COR-L47 (cell line): Measurements from ENCODE around the gene CAMK2B.

Source experiments
- DNase-seq: peaks from one replicate; lab custom pipeline; 2025; lab: John Stamatoyannopoulos, UW

The CAMK2B gene

GRCh38 chr7:44274623-44274975 is 50.8 kb downstream of the CAMK2B start:
- DNase-seq = no peak

DNA sequence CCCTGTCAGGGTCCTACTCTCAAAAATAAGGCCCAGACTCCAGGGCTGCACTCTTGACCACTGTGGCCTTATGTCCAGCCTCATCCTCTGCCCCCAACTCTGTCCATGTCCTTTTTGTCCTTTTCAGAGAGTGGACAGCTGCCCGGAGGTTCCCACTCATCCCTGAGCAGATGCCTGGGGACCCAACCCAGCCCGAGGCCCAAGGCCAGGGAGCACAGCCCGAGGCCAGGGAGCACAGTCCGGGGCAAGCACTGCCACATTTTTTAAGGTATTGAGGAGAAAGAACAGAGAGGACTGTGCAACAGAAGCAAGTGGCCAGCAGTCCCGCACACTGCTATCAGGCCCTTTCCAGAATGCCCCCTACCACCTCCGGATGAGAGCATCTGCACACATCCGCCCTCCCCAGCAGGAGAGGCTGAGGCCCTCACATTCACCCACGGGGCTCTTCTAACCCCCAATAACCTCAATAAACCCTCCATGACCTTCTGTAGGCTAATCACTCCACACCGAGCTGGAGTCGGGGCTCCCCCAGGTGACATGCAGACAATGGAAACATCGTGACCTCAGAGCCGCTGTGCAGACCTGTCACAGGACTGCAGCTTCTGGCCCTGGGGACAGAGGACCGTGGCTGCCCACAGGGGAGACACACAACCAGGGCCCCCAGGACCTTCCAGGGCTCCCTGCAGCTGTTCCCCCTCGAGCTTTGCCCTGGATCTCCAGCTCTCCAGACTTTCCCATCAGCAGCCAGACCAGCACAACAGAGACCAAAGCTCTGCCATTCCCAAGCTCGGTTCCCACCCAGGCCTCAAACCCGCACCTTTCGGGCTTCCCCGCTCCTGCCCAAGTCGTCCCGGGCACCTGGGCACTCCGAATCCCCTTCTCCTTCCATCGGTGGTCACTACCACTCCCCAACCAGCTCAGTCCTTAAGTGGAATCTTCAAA is 51.4 kb downstream of the CAMK2B start:
- no peak for DNase-seq

DNA sequence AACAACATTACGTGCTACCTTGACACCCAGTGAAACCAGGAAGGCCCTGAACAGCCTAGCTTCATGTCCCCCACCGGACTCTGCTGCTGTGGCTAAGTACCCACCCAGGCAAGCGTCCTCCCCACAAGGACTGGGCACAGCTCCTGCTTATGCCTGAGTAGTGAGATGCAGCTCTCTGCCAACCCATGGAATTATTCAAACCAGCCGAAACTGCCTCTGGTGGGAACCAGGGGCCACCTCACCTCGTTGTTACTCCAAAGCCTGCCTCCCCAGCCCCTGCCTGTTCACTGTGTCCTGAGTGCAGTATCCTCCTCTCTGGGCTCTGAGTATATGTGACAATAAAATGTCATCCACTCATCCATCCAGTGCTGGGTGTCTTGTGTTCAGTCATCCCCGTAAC is 52.4 kb downstream of the CAMK2B start:
- no peak for DNase-seq

DNA sequence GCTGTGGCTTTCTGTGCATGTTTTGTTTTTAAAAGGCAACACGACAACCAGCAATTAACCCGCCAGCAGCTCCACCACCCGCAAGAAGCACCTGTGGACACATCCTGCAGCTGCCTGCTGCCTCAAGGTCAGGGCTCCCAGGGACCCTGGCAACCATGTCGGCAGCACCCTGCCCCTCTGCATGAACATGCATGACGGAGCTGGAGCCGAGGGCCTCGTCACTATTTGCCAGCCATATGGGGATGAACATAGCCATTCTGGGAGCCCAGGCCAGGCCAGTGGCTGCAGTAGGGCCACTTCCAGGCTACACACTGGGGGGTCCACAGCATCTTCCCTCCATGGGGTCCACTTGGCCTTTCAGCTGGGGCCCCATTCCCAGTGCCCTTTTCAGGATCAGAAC is 52.9 kb downstream of the CAMK2B start:
- peak; percentile 30 for DNase-seq

DNA sequence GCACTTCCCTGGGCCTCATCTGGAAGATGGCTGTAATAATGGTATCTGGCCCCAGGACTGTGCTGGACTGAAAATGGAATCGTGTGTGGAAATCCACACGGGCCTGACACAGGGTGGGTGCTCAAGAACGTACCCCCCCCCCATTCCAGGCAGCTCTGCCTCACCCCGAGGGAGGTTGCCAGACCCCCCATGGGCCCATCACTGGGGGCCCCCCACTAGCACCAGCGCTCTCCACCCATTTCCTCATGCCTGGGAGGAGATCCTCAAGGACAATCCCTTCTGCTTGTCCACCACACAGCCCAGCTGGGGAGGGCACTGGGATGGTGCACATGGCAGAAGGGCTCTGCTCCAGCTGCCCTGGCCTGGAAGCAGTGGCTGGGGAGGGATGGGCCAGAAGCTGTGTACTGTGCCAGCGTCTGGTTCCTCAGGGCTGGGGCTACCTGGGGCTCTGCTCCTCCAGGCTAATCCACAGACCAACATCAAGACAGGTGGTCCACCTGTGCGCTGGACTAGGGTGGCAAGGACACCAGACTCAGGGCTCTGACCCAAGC is 55.4 kb downstream of the CAMK2B start:
- DNase-seq = no peak

- DNase-seq = no peak
Observed at GRCh38 chr7:44269417-44269816, 56.0 kb downstream of the CAMK2B start.

- DNase-seq = no peak
Observed at GRCh38 chr7:44268671-44269070, 56.7 kb downstream of the CAMK2B start.

DNA sequence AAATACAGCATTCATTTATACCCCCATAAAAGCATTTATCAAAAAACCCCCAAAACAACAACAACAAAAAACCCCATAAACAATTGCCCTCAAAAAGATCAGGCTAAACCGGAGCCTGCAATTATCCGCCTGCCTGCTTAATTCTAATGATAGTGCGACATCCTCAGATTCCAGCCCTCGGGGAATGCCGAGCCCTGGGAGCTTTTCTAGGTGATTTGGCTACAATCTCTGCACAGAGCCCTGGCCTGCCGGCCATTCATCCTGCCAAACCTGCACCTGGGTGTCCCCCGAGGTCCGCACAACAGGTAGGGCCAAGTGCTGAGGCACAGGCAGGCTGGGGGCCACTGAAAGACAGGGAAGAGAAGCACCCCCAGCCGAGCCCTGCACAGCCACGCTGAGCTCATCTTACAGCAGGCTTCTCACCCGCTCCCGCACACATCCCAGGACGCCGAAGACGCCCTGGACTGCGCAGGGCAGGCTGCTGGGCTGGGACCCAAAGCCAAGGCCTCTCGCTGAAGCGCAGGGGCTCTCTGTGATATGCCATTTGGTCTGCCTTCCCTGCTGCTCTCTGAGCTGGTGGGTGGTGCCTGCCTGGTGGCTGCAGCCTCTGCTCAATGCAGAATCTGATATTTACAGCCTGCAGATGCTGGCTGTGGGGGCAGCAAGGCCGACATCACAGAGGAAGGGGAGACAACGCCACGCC is 57.5 kb downstream of the CAMK2B start:
- DNase-seq = peak; percentile 28

DNA sequence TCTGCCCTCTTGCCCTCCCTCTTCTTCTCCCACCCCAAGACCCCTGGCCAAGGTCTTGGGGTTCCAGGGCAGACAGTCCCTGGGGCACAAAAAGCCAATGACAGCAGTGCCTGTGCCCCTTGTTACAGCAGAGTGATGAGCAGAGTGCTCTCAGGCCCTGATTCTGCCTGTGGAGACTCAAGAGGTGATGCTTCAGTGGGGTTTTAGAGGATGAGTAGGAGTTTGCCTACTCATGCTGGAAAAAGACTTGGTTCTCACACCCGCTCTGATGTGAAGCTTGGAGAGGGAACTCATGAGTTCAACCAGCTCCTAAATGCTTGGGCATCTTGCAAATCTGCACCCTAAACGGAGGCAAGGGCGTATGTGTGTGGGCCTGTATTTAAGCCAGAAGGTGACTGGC is 58.2 kb downstream of the CAMK2B start:
- DNase-seq = no peak

GRCh38 chr7:44266526-44266925 is 58.9 kb downstream of the CAMK2B start:
- no peak for DNase-seq

DNA sequence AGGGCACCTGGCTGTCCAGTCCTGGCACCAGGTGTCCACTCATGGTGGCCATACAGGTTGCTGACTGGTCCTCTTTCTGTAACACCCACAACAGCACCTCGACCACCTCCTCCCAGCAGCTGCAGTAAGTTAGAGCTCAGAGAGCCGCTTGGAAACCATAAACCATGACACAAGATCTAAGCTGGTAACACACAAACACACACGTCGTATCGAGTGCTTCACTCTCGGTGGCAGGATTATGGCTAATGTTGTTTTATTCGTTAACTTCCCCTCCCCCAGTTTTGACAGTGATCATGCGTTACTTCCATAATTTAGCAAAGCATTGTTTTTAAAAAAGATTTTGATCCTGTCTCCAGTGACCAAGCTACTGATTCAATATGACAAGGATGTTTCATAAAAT is 59.7 kb downstream of the CAMK2B start:
- DNase-seq = no peak

DNA sequence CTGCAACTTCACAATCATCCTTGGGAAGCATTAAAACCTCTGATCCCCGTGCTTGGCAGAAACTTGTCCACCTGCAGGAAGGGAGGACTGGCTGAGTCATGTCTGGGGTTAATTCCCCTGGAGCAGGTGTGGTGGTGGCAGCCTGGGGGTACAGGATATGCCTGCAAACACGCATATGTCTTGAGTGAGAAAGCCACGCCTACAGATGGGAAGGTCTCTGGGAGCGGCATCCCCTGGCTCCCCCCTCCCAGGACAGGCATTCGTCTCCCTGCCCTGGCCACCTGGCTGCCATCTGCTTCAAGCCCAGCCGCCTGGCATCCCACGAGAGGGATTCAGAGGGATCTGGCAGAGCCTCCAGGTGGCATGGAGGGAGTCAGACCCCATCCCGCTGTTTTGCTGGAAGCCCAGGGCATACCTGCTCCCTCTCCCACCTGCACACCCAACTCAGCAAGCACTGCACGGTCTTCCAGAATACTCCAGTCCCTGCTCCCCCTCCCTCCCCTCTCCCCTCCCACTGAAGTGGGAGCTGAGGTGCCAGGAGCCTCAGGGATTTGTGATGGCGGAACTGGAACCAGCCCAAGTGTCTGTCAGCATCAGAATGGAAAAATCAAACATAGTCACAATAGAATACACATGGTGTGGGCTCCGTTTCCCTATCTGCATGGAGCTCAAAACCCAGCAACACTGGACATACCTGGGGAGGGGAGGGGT is 61.0 kb downstream of the CAMK2B start:
- peak; percentile 91 for DNase-seq

DNA sequence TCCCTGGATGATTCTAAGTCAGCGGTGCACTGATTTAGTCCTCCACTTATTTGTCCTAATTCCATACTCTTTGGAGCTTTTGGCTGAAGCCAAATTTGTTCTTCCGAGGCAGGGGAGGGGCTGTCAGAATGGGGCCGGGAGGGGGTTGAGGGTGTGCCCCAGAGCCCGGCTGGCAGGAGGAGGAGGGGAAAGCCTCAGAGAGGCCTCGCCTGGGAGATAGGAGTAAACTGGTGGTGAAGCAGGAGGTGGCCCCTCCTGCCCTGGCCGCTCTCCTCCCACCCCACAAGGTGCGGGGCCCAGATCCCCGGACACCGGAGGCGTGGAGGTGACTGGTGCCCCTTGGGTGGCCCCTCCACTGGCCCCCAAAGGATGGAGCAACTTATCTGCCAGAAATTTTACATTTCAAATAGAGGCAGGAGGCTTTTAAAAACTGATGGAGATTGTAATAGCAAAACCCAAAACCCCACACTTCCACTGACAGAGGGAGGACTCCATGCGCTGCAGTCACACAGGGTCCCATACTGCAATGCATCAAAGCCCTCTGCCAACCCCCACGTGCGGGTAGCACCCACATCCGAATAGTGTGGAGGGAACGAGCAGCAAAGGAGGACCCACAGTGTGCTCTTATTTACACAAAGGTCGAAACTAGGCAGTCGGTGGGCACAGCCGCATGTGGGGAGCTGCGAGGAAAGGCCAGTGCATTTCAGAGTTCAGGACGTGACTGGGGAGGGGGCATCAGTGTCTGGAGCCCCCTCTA is 61.9 kb downstream of the CAMK2B start:
- DNase-seq = no peak

DNA sequence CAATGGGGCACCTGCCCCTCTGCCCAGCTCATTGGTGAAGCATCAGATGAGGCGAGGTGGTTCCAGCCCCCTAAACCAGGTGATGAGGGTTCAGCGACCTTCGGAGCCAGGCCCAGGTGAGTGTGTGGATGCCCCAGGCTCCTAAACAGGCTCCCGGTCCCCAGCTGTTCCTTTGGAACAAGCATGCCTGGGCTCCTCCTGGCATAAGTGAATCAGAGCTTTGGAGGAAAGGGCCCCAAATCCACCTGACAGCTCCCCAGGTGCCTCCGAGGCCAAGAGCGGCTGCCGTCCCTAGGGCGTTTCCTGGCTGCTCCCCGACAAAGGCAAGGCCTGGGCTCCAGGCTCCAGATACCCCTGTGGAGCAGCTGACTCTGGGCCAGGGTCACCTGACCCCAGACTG is 63.4 kb downstream of the CAMK2B start:
- no peak for DNase-seq

DNA sequence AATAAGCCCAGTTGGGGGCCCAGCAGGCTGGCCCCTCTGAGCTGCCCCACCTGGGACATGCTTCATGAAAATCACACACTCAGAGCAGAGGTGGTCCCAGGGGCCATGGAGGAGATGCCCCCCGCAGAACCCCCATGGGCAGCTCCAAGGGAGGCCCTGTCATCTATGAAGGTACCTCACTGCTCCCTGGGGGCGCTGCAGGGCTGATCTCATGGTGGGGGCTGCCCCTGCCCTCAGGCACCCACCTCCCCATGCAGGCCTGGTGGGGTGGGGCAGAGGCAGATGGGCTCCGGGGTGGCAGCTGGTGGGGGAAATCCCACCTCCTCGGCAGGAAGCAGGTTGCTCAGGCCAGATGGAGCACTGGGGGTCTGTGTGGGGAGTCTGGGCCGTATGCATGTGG is 64.2 kb downstream of the CAMK2B start:
- DNase-seq = no peak

DNA sequence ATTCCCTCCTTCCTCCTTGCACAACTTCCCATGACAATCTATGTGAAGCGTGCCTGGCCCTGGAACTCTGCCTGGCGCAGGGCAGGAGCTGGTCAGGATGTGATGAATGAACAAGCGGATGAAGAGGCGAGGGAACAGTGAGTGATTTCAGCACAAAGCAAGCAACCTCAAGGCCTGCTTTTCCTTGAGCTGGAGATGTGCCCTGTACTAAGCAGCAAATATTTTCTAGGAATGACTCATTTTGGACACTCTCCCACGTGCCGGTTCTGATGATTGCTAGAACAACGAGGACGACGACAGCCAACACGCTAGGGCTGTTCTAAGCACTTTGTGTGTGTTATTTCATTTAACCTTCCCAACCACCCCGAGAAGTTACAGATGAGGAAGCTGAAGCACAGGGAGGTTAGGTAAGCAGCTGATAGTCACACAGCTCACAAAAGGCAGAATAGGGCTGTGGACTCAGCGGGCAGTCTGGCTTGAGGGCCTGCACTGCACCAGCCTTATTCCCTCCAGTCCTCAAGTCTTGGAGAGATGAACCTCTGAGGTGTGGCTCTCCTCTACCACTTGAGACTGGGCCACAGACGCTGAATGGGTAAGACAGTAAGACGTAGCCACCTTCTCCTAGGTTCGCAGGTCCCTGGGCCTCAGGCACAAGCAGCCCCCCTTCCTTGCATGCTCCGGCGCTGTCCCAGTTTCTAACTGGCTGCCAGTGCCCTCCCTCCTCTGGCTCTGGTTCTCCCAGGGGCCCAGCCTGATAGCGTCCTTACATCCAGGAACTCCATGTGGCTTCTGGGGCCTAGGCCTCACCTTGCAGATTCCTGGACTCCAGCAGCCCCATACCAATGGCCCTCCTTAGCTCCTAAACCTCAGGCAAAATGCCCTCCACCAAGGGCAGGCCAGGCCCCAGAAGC is 65.6 kb downstream of the CAMK2B start:
- DNase-seq = no peak

GRCh38 chr7:44258865-44259546 is 66.4 kb downstream of the CAMK2B start:
- DNase-seq = no peak

DNA sequence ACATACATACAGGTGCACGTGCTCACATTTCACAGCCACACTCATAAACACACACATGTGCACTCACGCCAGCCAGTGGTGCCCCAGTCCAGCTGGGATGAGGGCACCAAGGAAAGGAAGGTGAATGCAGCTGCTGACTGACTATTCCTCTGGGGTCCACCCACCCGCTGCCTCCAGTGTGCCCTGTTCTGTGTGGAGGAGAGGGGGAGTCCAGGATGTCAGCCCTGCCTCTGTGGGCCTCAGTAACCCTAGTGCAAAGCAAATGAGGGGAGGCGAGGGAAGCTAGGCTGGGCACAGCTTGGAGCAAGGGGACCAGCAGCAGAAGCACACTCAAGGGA is 67.0 kb downstream of the CAMK2B start:
- DNase-seq = no peak

DNA sequence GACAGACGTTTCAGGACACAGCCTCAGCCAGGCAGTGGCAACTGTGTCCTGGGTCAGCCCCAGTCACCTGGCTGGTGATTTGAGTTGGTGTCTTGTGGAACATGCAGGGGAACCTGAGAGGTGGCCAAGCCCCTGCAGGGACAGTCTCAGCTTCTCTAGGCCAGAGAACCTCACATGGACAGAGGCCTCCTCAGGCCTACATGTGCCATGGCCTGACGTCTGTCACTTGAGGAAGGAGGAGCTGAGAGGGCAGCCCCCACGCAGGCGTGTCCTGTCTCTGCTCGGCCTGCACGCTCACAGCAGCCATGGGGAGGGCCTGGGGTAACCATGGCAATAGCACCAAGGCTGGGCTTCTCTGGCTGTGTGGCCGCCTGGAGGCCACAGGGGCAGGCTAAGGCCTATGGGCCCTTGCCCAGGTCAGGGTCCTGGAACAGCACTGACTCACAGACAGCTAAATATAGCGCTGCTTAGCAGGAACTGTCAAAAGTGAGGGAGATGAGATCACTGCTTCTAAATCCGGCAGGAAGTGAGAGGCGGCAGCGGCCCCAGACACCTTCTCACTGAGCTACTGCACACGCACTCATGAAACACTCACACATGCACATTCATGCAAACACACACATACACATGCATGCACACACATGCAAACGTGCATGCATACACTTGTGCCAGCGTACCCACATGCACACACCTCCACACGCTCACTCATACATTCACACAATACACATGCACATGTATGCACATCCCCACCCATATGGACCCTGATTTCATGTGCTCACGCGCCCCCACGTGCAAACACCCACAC is 67.6 kb downstream of the CAMK2B start:
- no peak for DNase-seq
